Renal cortex interstitium (tissue), 11 donors: ENCODE data around the gene ANXA1. TPM values are rescaled to one million over a fixed set of nuclear protein-coding genes. Genes with fewer than 3 reads are reported as not detected.
"Not testable (repeated sequence)": the region's sequence is repeated elsewhere in the genome, so short reads cannot be mapped to it uniquely, and the experiment has no call there.

Source experiments
- DNase-seq, 11 donors: peaks; one replicate each; pipeline ENCODE4 v3.0.0-alpha.2; 2013; ENCODE audit warnings: low read depth in 9 of 11, low spot score in 4 of 11; ENCODE audit errors: extremely low read depth in 1 of 11
- polyA plus RNA-seq, 3 donors: library from polyadenylated mRNA; unstranded; fragments of 120-200 nt; gene quantifications; one replicate each; pipeline ENCODE4 v1.2.1, GENCODE V29; 2013; ENCODE audit not compliant: insufficient read length in 3 of 3

ANXA1 gene
- polyA plus RNA-seq, 3 donors = 20.6 to 30.7 (median 22.5) TPM

DNA sequence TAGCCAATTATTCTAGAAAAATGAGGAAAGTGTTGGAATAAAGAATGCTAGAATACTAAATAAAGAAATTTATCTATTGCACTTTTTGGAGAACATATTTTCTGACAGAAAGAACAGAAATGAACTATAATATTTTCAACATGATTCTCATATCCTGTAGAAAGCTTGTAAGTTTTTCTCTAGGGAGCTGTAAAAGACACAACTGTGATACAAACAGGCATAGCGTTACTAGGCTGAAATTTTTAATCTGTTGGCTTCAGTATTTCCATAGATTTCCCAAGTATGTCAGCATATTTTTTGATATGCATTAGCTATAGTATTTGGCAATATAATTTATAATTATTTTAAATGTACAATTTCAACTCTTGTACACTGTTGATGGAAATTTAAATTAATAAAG lies 31.3 kb downstream of the ANXA1 start:
- DNase-seq = no peak

DNA sequence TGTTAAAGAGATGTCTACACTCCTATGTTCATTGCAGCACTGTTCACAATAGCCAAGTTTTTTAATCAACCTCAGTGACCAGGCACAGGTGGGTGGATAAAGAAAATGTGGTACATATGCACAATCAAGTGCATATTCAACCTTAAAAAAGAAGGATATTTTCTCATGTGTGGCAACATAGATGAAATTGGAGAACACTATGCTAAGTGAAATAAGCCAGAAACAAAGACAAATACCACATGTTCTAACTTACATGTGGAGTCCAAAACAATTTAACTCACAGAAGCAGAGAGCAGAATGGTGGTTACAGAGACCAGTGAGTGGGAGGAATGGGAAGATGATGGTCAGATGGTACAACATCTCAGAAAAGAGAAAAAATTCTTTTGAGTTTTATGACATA lies 31.8 kb downstream of the ANXA1 start:
- DNase-seq = no peak

DNA sequence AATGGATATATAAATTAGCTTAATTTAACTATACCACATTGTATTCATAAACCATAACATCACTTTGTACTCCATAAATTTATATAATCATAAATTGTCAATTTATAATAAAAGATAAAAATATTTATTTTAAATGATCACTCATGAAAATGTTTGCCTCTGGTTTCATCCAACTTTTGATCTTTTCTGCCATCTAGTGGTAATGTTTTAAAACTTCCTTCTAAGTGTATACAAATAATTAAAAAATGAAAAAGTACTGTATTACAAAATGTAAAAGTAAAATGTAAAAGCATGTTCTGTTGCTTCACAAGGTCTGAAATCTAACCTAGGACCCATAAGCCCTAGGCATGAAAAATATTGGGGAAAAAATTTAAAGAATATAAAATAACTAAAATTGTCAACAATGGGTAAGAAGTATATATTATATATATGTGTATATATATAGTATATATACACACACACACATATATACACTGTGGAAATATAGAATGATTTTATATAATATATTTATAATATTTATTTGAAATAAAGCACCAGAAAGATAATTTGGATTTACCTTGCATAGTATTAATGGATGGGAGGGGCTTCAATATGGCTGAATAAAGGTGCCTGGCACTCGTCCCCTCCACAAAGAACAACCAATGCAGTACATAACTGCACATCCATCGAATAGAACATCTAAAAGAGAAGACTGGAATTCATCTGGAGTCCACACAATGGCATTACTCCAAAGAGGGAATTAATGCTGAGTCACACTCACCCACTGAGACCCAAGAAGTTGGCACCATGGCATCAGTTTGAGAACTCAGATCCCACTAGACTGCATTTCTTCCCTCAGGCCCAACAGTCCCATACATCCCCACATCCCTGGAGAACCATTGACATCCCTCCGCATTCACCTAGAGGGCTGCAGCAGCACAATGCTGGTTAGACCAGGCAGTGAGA lies 32.5 kb downstream of the ANXA1 start:
- peak in 4 of 11 donors; percentile 8 to 31 (median 14) for DNase-seq

DNA sequence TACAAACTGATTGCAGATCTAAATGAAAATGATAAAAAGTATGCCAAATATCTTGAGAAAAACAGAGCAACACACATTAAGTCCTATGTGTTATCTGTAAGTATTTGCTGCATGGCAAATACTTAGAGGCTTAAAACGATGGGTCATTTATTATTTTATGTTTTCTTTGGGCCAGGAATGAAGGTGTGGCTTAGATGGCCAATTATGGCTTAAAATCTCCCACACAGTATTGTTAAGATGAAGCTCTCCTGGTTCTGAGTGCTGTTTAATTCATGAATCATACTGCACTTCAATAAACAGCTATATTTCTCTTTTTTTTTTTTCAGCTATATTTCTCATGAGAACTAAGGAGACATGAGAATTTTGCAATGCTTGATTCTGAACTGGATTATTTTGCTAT lies 39.4 kb downstream of the ANXA1 start:
- DNase-seq = not testable (repeated sequence)

DNA sequence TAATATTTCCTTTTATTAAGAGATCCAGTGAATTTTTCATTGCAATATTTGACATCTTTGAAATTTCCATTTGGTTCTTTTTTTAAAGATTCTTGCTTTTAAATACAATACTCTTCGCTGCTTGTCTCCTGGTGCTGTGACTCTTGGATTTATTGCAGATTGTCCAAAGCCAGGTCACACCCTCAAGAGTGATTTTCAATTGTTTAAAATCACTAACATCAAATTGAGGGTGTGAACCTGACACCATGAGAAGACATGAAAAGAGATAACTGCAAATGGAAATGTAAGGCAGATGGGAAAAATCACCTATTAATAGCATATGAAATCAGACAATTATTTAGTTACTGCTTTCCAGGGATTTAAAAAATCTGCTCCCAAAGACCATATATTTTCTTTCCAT lies 42.6 kb downstream of the ANXA1 start:
- no peak for DNase-seq

DNA sequence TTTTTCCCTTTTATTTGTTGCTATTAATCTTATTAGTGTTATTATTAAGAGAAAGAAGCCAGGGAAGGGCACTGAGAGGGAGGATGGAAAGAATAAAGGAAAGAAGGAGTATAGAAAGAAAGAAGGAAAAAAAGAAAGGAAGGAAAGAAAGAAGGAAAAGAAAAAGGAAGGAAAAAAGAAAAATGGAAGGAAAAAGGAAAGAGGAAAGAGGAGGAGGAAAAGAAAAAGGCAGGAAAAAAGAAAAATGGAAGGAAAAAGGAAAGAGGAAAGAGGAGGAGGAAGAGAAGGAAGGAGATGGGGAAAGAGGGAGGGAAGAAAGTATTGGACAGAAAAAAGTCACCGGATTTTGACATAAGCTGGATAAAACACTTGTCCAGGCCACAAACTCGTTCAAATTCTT lies 47.8 kb downstream of the ANXA1 start:
- no peak for DNase-seq

DNA sequence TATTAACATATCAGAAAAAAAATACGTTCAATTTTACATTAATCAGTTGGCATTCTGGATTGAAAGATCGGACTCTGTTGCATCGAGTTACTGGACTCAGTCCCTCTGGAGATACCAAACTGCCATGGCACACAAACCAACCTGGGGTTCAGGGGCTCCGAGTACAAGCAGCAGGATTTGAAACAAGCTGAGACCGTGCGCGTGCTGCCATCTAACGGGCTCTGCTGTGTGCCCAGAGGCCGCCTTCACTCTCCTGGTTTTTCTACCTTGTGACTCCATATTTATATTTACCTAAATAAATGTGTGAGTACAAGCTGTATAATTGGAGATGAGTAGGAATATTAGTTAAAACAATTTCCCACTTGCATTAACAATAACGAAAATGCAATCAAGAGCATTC lies 48.2 kb downstream of the ANXA1 start:
- no peak for DNase-seq

DNA sequence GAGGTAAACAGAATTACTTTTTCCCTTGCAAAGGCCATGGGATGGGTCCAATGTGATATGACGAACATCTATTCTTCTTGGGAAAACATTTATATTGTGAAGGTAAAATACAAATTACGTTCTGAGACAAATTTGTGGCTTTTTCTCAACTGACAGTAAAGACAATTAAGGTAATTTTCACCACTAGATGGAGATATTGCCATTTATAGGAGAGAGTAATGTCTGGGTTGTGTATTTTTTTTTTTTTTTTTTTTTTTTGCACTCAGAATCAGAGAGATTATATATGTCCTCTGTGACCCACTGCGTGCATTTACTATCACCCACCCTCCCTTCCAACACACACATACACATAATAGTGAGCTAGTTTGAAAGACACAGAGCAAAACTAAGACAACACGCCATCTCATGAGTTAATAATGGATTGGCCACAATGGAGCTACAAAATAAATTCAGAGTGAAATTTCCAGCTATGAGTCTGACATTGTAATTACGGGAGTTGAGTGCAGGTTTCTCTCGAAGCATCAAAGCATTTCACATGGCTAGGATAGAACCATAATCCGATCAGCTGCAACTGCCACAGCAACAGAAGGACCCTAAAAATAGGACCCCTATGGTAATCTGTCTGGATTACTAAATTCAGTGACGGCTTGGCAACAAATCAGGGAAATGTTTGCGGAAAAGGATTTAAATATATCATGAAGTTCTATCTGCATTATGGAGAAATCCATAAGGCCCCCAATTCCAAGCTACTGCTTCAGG lies 49.2 kb downstream of the ANXA1 start:
- peak in 3 of 11 donors; percentile 12 to 27 (median 18) for DNase-seq

DNA sequence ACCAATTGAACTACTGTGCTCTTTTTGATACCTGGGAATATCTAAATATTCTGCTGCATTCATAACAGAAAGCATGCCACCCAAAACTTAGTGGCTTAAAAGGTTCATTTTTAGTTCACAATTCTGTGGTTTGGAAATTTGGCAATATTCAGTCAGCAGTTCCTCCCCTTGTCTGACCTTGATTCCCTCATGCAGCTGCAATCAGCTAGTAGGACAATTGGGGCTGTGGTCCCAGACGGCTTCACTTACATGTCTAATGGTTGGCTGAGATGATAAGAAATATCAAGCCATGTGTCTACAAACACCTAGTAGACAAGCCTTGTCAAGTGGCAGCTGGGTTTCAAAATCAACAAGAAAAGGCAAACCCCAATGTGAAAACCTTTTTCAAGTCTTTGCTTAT lies 51.3 kb downstream of the ANXA1 start:
- DNase-seq = no peak

DNA sequence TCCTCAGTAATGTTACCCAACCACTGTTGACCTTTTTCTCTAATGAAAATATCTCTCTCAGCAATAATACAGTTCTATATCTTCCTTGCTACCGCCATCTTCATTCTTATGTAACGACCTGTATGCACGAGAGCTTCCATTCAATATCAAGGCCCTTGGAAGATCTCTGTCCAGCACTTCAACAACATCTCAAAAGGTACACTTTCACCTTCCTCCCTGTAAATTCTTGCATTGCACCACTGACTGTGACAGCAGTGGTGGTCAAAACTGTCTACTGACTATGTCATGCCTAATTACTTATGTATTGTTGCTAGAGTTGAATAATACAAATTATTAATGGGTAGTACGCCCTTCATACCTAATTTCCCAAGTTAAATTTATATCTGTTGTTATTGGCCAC lies 53.3 kb downstream of the ANXA1 start:
- DNase-seq = no peak

DNA sequence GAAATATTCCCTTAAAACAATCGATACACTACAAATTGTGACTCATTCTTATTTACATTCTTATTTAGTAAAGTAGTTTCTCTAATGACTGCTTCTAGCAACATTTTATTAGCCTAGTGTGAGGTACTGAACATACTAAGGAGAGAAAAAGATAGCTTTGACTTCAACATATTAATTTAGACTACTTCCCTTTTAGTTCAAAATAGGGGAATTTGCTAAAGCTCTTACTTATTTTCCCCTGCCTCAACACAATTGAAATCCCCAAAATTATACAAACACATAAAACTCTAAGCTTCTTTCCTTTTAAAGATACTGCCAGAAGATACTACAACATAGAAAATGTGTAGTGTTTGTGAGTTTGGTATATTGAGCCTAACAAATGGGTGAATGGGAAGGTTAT lies 55.2 kb downstream of the ANXA1 start:
- DNase-seq = no peak

DNA sequence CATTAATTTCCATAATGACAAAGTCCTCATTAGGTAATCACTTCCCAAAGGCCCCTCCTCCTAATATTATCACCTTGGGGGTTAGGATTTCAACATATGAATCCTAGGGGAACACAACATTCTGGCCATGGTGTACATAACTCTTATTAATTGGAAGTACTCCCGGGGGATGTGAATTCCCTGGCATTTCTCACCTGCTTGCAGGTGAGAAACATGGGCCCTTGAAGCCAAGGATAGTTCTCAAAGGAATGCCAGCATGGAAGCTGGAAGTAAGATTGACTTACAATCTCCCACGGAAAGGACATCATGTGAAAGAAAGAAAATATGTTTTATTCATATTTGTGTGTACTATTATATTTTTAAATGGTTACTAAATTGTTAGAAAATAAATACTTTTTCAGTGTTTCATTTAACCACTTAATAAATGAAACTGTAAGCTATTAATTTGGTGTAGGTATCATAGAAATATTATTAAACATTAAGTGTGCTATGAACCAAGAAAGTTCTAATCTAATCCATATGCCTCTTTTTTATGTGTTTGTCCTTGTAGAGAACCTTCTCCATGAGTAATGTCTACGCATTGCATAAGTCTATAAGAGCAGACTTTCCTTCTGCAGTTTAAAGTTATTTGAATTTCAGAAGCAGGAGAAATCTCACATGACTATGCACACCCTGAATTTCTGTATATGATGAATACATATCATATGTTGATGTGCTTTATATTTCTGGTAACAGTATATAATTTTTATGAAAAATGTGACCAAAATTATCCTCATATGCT lies 59.4 kb downstream of the ANXA1 start:
- no peak for DNase-seq

DNA sequence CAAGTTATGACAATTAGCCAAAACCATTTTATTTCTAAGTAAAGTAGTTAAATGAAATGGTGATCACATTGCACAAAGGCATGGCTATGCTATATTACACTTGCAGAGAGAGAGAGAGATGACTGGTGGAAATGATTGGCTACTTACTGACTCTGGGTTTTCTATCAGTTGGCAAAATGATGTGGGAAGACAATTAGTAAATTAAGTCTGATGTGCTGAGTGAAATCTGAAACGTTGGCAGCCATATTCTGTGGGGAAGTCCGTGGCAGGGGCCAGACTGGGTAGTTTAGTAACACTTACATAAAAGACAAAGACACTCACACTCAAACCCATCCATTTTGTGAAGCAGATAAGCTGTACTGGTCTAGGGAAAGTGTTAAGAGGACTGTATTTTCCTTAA lies 61.6 kb downstream of the ANXA1 start:
- DNase-seq = no peak

DNA sequence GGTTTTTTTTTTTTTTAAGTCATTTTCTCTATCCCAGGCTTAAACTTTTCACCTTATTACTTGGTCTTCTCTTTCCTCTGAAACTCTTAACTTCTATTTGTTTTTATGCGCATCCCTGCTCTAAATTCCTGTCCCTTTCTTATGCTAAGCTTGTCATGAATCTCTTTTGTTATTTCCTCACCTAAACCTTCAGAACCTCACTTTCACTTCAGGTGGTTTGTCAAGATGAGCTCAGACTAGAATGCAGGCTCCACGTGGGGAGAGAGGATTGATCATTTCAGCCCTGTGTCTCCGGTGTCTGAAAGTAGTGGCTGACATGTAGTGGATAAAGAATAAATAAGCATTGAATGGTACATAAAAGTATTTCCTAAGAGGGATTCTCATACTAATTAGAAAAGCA lies 63.6 kb downstream of the ANXA1 start:
- no peak for DNase-seq

DNA sequence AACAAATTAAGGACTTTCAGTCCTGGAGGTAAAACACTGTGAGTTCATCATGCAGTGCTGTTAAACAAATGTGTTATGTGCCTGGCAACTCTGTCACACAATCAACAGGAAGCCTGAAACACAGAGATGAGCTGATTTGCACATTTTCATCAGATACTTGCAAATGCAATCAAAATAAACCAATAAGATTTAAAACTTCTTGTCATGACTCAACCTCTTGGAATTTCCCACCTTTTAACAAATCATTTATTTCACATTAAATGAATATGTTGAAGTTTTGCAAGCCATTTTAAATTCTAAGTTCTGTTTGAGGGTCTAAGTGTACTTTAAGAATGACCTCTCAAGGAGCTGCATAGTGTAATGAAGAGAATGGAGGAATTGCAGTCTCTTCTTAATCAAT lies 64.4 kb downstream of the ANXA1 start:
- DNase-seq = no peak

Other genes with a start within 250 kb of the ANXA1 start
- 100 to 1,000 TPM; 271 to 288 (median 273) TPM for gene ALDH1A1, start 198.8 kb upstream of the ANXA1 start, polyA plus RNA-seq